Effector memory CD4-positive, alpha-beta T cell (primary cell): ENCODE results near the gene SNRPE.
"Not testable (repeated sequence)": the region's sequence is repeated elsewhere in the genome, so short reads cannot be mapped to it uniquely, and the experiment has no call there.

ENCODE experiments used
- DNase-seq, 3 donors: peaks; one replicate each; pipeline ENCODE4 v3.0.0-alpha.2; 2020
- H3K27ac ChIP-seq: 2 replicates; pipeline ENCODE4 v1.7.0; 2013; ENCODE audit warnings: mild to moderate bottlenecking, low read length, moderate library complexity; ENCODE audit not compliant: insufficient read depth, poor library complexity, severe bottlenecking
- H3K27me3 ChIP-seq: replicated peaks from 2 replicates; pipeline ENCODE4 v1.7.0; 2013; ENCODE audit warnings: mild to moderate bottlenecking, low read length; ENCODE audit not compliant: insufficient read depth, control insufficient read depth, poor library complexity, severe bottlenecking
- H3K36me3 ChIP-seq: 2 replicates; pipeline ENCODE4 v1.7.0; 2013; ENCODE audit warnings: mild to moderate bottlenecking, low read length, moderate library complexity; ENCODE audit not compliant: control insufficient read depth, insufficient read depth
- H3K4me1 ChIP-seq: 2 replicates; pipeline ENCODE4 v1.7.0; 2013; ENCODE audit warnings: low read length, mild to moderate bottlenecking; ENCODE audit not compliant: control insufficient read depth, insufficient read depth, poor library complexity, severe bottlenecking
- H3K4me3 ChIP-seq: 2 replicates; pipeline ENCODE4 v1.7.0; 2013; ENCODE audit warnings: low read length, low read depth, mild to moderate bottlenecking; ENCODE audit not compliant: insufficient read depth, poor library complexity, severe bottlenecking
- H3K9me3 ChIP-seq: 2 replicates; pipeline ENCODE4 v1.7.0; 2013; ENCODE audit warnings: mild to moderate bottlenecking, low read length, moderate library complexity; ENCODE audit not compliant: control insufficient read depth

The SNRPE gene

GRCh38 chr1:203840208-203840808, 21.1 kb upstream of the SNRPE start:
- no peak for DNase-seq
- H3K27ac ChIP-seq = no peak overlapping the region
- H3K4me1 ChIP-seq = no peaks in the 10 kb centered on the region
- H3K9me3 ChIP-seq = no peaks in the 10 kb centered on the region
- peaks cover 59% of the 10 kb centered on the region for H3K36me3 ChIP-seq
- no peak overlapping the region for H3K4me3 ChIP-seq
- H3K27me3 ChIP-seq = no peaks in the 10 kb centered on the region

DNA sequence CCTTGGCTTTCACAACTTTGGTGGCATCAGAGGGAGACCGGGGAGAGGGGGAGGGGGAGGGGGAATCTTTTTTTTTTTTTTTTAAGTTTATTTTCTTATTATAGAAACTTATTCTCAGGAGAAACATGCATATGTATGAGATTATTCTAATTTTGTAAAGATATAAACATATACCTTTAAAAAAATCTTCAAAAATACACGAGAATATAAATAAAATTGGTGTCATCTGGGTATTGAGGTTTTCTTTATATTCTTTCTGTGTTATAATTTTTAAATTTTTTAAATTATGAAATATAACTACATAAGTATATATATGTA, 18.9 kb upstream of the SNRPE start:
- H3K27me3 ChIP-seq = no peaks in the 10 kb centered on the region
- no peaks in the 10 kb centered on the region for H3K4me1 ChIP-seq
- H3K36me3 ChIP-seq = peaks cover 63% of the 10 kb centered on the region
- H3K9me3 ChIP-seq = no peaks in the 10 kb centered on the region
- H3K4me3 ChIP-seq = no peak overlapping the region
- DNase-seq = no peak
- no peak overlapping the region for H3K27ac ChIP-seq

GRCh38 chr1:203843435-203843834, 18.0 kb upstream of the SNRPE start:
- Histone ChIP-seq H3K9me3 (no peaks in the 10 kb centered on the region), H3K4me3 (no peak overlapping the region), H3K4me1 (no peaks in the 10 kb centered on the region), H3K27me3 (no peaks in the 10 kb centered on the region), H3K36me3 (peaks cover 63% of the 10 kb centered on the region), H3K27ac (no peak overlapping the region)
- no peak for DNase-seq

DNA sequence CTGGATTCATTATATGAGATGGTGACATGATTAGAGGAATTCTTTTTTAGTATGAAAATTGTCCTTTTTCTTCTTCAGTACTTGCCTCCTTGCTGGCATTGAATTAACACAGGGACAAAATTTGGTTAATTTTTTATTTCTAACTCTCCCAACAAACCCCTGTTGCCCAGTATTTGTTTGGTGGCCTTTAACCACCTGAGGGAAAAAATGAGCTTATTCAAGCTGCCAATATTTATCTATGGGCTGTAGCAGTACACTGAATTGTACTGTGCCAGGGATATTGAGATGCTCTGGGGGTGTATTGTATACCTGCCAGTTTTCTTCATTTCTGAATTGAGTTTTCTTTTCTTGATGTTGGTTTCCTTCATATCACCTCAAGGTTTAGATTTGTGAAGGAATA, 8.3 kb upstream of the SNRPE start:
- not testable (repeated sequence) for H3K27ac ChIP-seq, H3K4me3 ChIP-seq, H3K9me3 ChIP-seq, DNase-seq, H3K4me1 ChIP-seq, H3K27me3 ChIP-seq
- peaks cover 41% of the 10 kb centered on the region for H3K36me3 ChIP-seq

DNA sequence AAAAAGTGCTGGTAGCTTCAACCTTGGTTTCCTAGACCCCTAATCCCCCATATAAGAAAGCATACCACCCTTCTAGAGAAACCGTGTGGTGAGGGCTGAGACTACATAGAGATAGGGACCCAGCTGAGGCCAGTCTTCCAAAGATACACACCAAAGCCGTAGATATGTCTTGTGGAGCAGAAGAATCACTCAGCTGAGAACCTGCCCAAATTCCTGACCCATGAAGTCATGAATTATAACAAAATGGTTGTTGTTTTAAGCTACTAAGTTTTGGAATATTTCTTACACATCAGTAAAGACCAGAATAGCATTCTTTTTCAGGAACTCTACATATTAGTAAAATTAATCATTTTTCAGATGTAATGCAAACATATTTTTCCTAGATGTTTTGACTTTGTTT, 3.3 kb upstream of the SNRPE start:
- Histone ChIP-seq H3K27me3 (no peaks in the 10 kb centered on the region), H3K9me3 (no peaks in the 10 kb centered on the region), H3K4me3 (no peak overlapping the region), H3K36me3 (peaks cover 4% of the 10 kb centered on the region), H3K27ac (no peak overlapping the region), H3K4me1 (peaks cover 10% of the 10 kb centered on the region)
- no peak for DNase-seq

GRCh38 chr1:203858975-203859374, 2.4 kb upstream of the SNRPE start:
- Histone ChIP-seq H3K4me1 (peaks cover 13% of the 10 kb centered on the region), H3K27me3 (no peaks in the 10 kb centered on the region), H3K9me3 (no peaks in the 10 kb centered on the region), H3K27ac (no peak overlapping the region), H3K36me3 (peaks cover 8% of the 10 kb centered on the region), H3K4me3 (no peak overlapping the region)
- no peak for DNase-seq

GRCh38 chr1:203860396-203861025, 888 bp upstream of the SNRPE start:
- H3K4me1 ChIP-seq = peaks cover 13% of the 10 kb centered on the region
- peaks cover 19% of the 10 kb centered on the region for H3K36me3 ChIP-seq
- DNase-seq = no peak
- H3K4me3 ChIP-seq = no peak overlapping the region
- no peak overlapping the region for H3K27ac ChIP-seq
- H3K9me3 ChIP-seq = no peaks in the 10 kb centered on the region
- H3K27me3 ChIP-seq = no peaks in the 10 kb centered on the region

DNA sequence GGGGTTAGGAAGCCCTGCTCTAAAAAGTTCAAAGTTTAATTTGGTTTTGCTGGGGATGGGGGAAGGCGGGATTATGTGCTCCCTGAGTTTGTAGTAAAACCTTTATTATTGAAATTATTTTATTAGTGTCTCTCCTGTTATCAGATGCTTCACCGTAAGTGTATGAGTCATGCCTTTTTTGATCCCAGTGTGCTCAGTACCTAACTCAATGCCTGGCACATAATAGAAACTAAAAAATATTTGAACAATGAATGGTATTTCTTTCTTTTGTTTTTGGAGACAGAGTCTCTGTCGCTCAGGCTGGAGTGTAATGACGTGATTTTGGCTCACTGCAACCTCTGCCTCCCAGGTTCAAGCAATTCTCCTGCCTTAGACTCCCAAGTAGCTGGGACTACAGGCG, 6.4 kb downstream of the SNRPE start:
- H3K27me3 ChIP-seq = no peaks in the 10 kb centered on the region
- H3K4me1 ChIP-seq = peaks cover 4% of the 10 kb centered on the region
- no peak for DNase-seq
- peaks cover 47% of the 10 kb centered on the region for H3K36me3 ChIP-seq
- no peak overlapping the region for H3K27ac ChIP-seq
- H3K4me3 ChIP-seq = no peak overlapping the region
- no peaks in the 10 kb centered on the region for H3K9me3 ChIP-seq

- no peaks in the 10 kb centered on the region for H3K9me3 ChIP-seq
- no peak overlapping the region for H3K27ac ChIP-seq
- H3K4me1 ChIP-seq = no peaks in the 10 kb centered on the region
- no peaks in the 10 kb centered on the region for H3K27me3 ChIP-seq
- H3K4me3 ChIP-seq = no peak overlapping the region
- peaks cover 39% of the 10 kb centered on the region for H3K36me3 ChIP-seq
- DNase-seq = no peak
These were observed 8.8 kb downstream of the SNRPE start for GRCh38 chr1:203870245-203870644.

GRCh38 chr1:203871114-203871880, 9.9 kb downstream of the SNRPE start:
- no peak for DNase-seq

More at GRCh38 chr1:203871114-203871880, 9.9 kb downstream of the SNRPE start:
- Histone ChIP-seq H3K27me3 (no peaks in the 10 kb centered on the region), H3K36me3 (peaks cover 30% of the 10 kb centered on the region), H3K4me3 (no peak overlapping the region), H3K9me3 (no peaks in the 10 kb centered on the region), H3K27ac (no peak overlapping the region), H3K4me1 (no peaks in the 10 kb centered on the region)
